DND-41 (cell line): ENCODE measurements around the gene DDX51.

Source experiments
- ATAC-seq: fragments of 200-7000 bp; cut with Tn5 transposase; 3 replicates; pipeline ENCODE4 v1.9.1; 2021; ENCODE audit warnings: low read depth; ENCODE audit not compliant: insufficient read depth
- DNase-seq: peaks from one replicate; pipeline ENCODE4 v3.0.0-alpha.2; 2020
- H2AFZ ChIP-seq: 2 replicates; pipeline ENCODE4 v1.6.0; 2012; ENCODE audit warnings: low read depth, low read length
- H3K27ac ChIP-seq: 2 replicates; pipeline ENCODE4 v1.5.1; 2012; ENCODE audit warnings: low read length, inconsistent platforms
- H3K27me3 ChIP-seq: fragments of 200-600 bp; sonication (generic); 2 replicates; pipeline ENCODE4 v1.6.0; 2012; ENCODE audit warnings: low read length, mild to moderate bottlenecking, inconsistent platforms; ENCODE audit not compliant: insufficient read depth, poor library complexity
- H3K36me3 ChIP-seq: 2 replicates; pipeline ENCODE4 v1.5.1; 2012; ENCODE audit warnings: low read length, inconsistent platforms; ENCODE audit not compliant: insufficient read depth
- H3K4me1 ChIP-seq: 2 replicates; pipeline ENCODE4 v1.5.1; 2012; ENCODE audit warnings: mild to moderate bottlenecking, low read length; ENCODE audit not compliant: insufficient read depth
- H3K4me2 ChIP-seq: 2 replicates; pipeline ENCODE4 v1.6.0; 2012; ENCODE audit warnings: mild to moderate bottlenecking, moderate library complexity, low read length, inconsistent platforms; ENCODE audit not compliant: insufficient read depth
- H3K4me3 ChIP-seq, 2 experiments: fragments of 200-600 bp in 1 of 2; shearing (Covaris generic) in 1 of 2; 2 replicates each; pipeline ENCODE4 v1.5.1; 2012 to 2016; ENCODE audit warnings: inconsistent platforms in 2 of 2, low read length in 2 of 2, mild to moderate bottlenecking in 2 of 2, low read depth in 1 of 2, moderate library complexity in 1 of 2
- H3K79me2 ChIP-seq: 2 replicates; pipeline ENCODE4 v1.6.0; 2012; ENCODE audit warnings: low read length, inconsistent platforms; ENCODE audit not compliant: insufficient read depth
- H3K9ac ChIP-seq: 2 replicates; pipeline ENCODE4 v1.6.0; 2012; ENCODE audit warnings: low read depth, mild to moderate bottlenecking, inconsistent platforms, low read length, moderate library complexity
- H3K9me3 ChIP-seq: 2 replicates; pipeline ENCODE4 v1.5.1; 2012; ENCODE audit warnings: low read length, moderate library complexity, mild to moderate bottlenecking, inconsistent platforms; ENCODE audit not compliant: insufficient read depth, severe bottlenecking
- H4K20me1 ChIP-seq: 2 replicates; pipeline ENCODE4 v1.6.0; 2012; ENCODE audit warnings: low read length; ENCODE audit not compliant: insufficient read depth
- EZH2 ChIP-seq: IDR thresholded peaks from 3 replicates; pipeline ENCODE4 v1.6.1; 2012; ENCODE audit warnings: borderline replicate concordance, low read depth, mild to moderate bottlenecking, moderate library complexity, low read length, inconsistent platforms; ENCODE audit not compliant: severe bottlenecking
- TF ChIP-seq, protein P1 (sequence below): IDR thresholded peaks from 2 replicates; pipeline ENCODE4 v1.5.1; 2012; ENCODE audit warnings: borderline replicate concordance, low read length, moderate library complexity, mild to moderate bottlenecking; ENCODE audit not compliant: poor library complexity, severe bottlenecking; ENCODE audit errors: extremely low read depth

The DDX51 gene

DNA sequence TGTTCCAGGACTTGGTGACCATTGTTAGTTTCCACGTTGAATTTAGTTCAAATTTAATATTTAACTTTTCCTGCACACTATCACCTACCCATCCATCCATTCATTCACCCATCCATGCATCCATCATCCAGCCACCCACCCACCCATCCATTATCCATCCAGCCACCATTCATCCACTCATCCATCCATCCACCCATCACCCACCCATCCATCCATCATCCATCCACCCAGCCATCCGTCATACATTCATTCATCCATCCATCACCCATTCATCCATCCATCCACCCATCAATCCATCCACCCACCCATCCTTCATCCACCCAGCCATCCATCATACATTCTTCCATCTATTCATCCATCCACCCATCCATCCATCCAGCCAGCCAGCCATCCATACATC lies 22.0 kb upstream of the DDX51 start:
- ATAC-seq = no peak

DNA sequence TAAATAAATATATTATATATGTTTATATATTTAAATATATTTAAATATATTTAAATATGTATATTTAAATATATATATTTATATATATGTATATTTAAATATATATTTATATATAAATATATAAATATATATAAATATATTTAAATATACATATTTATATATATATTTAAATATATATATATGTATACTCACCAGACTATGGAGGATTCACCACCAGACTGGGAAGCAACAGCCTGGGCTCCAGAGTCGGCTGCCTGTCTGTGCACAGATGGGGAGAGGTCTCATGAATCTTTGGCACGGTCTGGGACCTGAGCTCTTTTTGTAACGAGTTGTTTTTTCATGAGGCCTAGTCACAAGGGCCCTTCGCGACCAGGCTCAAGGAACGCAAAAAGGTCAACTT lies 21.5 kb upstream of the DDX51 start:
- DNase-seq (no peak), ATAC-seq (no peak)
- Histone ChIP-seq H3K79me2 (no peaks in the 10 kb centered on the region), H2AFZ (no peak overlapping the region), H3K4me1 (peaks cover 4% of the 10 kb centered on the region; the same call in 1 of the 2 replicates), H3K27ac (no peak overlapping the region), H3K27me3 (peaks cover 8% of the 10 kb centered on the region), H3K9ac (no peak overlapping the region), H3K36me3 (no peaks in the 10 kb centered on the region), H3K4me2 (no peak overlapping the region), H4K20me1 (peaks cover 14% of the 10 kb centered on the region), H3K9me3 (no peaks in the 10 kb centered on the region), H3K4me3 (no peak overlapping the region)
- TF ChIP-seq EZH2 = no peak
- TF ChIP-seq, protein P1, sequence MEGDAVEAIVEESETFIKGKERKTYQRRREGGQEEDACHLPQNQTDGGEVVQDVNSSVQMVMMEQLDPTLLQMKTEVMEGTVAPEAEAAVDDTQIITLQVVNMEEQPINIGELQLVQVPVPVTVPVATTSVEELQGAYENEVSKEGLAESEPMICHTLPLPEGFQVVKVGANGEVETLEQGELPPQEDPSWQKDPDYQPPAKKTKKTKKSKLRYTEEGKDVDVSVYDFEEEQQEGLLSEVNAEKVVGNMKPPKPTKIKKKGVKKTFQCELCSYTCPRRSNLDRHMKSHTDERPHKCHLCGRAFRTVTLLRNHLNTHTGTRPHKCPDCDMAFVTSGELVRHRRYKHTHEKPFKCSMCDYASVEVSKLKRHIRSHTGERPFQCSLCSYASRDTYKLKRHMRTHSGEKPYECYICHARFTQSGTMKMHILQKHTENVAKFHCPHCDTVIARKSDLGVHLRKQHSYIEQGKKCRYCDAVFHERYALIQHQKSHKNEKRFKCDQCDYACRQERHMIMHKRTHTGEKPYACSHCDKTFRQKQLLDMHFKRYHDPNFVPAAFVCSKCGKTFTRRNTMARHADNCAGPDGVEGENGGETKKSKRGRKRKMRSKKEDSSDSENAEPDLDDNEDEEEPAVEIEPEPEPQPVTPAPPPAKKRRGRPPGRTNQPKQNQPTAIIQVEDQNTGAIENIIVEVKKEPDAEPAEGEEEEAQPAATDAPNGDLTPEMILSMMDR = no peak

More for the DNA sequence above, 22.0 kb upstream of the DDX51 start:
- Histone ChIP-seq H4K20me1 (peaks cover 14% of the 10 kb centered on the region), H3K4me3 (no peak overlapping the region), H3K79me2 (no peaks in the 10 kb centered on the region), H3K9me3 (no peaks in the 10 kb centered on the region), H2AFZ (no peak overlapping the region), H3K36me3 (no peaks in the 10 kb centered on the region), H3K27me3 (peaks cover 8% of the 10 kb centered on the region), H3K4me2 (no peak overlapping the region), H3K4me1 (peaks cover 4% of the 10 kb centered on the region; the same call in 1 of the 2 replicates), H3K27ac (no peak overlapping the region), H3K9ac (no peak overlapping the region)
- DNase-seq = no peak
- no peak for TF ChIP-seq EZH2
- TF ChIP-seq, protein P1 = no peak

DNA sequence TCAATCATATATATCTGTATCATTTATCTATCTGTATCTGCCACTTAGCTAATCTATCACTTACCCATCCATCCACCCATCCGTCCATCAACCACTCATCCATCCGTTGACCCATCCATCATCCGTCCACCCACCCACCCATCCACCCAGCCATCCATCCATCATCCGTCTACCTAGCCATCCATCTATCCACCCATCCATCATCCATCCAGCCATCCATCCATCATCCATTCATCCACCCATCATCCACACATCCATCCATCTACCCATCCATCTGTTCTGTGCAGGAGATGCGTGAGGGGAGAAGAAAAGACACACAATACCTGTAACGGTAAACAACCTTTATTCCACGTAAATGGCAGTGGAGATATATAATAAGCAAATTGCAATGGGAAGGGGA lies 20.3 kb upstream of the DDX51 start:
- H4K20me1 ChIP-seq = peaks cover 14% of the 10 kb centered on the region
- H2AFZ ChIP-seq = no peak overlapping the region
- H3K4me2 ChIP-seq = no peak overlapping the region
- no peak overlapping the region for H3K9ac ChIP-seq
- DNase-seq = no peak
- no peak overlapping the region for H3K4me3 ChIP-seq
- peaks cover 8% of the 10 kb centered on the region for H3K27me3 ChIP-seq
- peaks cover 4% of the 10 kb centered on the region; the same call in 1 of the 2 replicates for H3K4me1 ChIP-seq
- no peak overlapping the region for H3K27ac ChIP-seq
- ATAC-seq = no peak
- H3K36me3 ChIP-seq = no peaks in the 10 kb centered on the region
- TF ChIP-seq EZH2 = no peak
- TF ChIP-seq, protein P1 = no peak
- no peaks in the 10 kb centered on the region for H3K9me3 ChIP-seq
- no peaks in the 10 kb centered on the region for H3K79me2 ChIP-seq

DNA sequence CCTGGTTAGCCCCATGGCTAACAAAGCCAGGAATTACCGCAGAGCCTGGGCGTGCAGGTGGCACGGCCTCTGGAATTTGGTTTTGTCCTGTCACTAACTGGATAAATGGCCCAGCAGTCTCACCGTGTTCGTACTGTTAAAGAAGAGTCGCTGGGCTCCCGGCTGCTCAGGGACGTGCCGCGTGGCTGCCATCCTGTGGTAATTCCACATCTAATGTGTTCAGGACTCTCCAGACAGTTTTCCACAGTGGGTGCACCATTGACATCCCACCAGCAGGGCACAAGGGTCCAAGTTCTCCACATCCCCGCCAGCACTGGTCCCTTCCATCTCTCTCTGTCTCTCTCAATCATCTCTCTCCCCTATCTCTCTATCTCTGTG lies 19.8 kb upstream of the DDX51 start:
- Histone ChIP-seq H2AFZ (no peak overlapping the region), H3K79me2 (no peaks in the 10 kb centered on the region), H3K4me3 (no peak overlapping the region), H3K27ac (no peak overlapping the region), H3K9ac (no peak overlapping the region), H3K36me3 (no peaks in the 10 kb centered on the region), H3K4me2 (no peak overlapping the region), H3K9me3 (no peaks in the 10 kb centered on the region), H4K20me1 (peaks cover 14% of the 10 kb centered on the region), H3K4me1 (peaks cover 4% of the 10 kb centered on the region; the same call in 1 of the 2 replicates), H3K27me3 (peaks cover 8% of the 10 kb centered on the region)
- DNase-seq (no peak), ATAC-seq (no peak)
- TF ChIP-seq, protein P1 = peak; percentile 49
- TF ChIP-seq EZH2 = no peak
